ENCODE data around the gene MGMT. TPM values are rescaled to one million over a fixed set of nuclear protein-coding genes. Genes with fewer than 3 reads are reported as not detected.

The MGMT gene
- total RNA-seq, 2 experiments from 2014 or later = 9.0 to 9.6 TPM

DNA sequence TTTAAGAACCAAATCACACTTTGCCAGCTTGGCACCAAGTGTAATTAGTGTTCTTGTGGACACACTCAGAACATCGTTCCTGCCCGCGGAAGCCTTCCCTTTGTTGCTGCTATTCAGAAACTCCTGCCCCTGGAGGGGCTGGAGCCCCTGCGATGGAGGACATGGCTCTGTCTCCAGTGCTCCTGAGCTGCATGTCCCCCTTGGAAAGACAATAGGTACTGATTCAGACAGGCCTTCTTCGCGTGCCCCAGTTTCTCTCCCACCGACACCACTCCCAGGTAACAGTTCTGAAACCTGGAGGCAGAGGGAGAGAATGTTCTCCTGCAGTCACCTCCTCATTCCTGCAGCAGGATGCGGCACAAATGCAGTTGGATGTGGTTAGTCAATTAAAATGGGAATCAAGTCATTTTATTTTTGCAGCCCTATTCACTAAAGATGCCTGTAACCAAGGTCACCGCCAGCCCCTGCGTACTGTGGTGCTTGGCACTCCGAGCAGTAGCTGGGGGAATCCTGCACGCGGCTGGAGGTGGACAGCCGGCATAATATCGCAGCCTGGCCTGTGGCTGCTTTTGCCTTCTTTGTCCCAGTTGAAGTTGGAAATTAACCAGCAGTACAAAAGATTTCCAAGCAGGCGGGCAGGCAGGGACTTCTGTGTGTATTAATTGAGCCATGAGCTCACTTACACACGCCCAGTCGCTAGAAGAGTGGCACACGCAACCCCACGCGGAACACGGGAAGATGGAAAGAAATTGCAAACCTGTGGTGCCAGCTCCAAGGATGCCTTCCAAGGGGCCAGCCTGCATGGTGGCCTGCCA lies 291.4 kb downstream of the MGMT start:
- peaks cover 13% of the 10 kb centered on the region for H3K36me3 ChIP-seq (ENCODE audit: insufficient read depth, low read length)

DNA sequence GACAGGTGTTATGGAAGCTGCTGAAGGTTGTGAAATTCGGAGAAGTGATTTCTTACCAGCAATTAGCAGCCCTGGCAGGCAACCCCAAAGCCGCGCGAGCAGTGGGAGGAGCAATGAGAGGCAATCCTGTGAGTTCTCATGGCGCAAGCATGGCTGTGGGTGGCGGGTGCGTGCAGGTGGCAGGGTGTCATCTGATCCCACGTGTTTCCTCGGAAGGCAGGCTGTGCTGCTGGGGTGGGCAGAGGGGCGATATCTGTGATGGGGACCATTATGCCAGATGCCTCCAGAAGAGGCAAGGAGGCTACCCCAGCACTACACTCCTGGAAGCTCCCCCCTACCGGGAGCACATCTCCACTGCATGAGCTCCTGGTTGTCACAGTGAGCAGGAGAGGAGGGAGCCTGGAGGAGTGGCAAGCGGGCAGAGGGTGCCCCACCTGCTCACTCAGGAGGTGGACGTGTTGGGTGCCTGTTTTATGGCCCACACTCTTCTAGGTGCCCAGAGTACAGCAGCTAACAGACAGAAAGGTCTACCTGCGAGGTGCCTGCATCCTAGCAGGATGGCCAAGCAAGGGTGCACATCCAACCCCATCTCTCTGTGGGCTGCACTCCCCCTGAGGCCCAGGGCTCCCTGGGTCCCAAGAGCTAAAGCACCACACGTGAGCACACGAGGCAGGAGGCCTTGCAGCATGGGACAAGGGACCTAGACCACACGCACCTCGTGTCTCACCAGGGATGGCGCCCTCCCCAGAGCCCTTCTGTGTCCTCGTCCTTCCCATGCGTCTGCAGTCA lies 292.4 kb downstream of the MGMT start:
- Histone ChIP-seq H3K27me3 (ENCODE audit: control insufficient read depth in 1 of 2, insufficient read depth in 2 of 2, low read length in 2 of 2) (no peaks in the 10 kb centered on the region), H3K9me3 (ENCODE audit: control insufficient read depth in 1 of 2, insufficient read depth in 1 of 2, low read length in 2 of 2) (peaks cover 3 to 61% of the 10 kb centered on the region in 2 experiments), H3K4me1 (ENCODE audit: insufficient read depth, low read length) (peaks cover 2% of the 10 kb centered on the region), H3K4me3 (ENCODE audit: low read length) (no peak overlapping the region), H3K36me3 (ENCODE audit: insufficient read depth, low read length) (peaks cover 13% of the 10 kb centered on the region), H3K27ac (ENCODE audit: low read depth in 1 of 2, low read length in 2 of 2) (no peak overlapping the region)
- no peak for ATAC-seq (ENCODE audit: poor library complexity)
- no peak overlapping the region for H3K27ac Mint-ChIP-seq
- H3K4me1 Mint-ChIP-seq (ENCODE audit: low read depth) = peaks cover 14% of the 10 kb centered on the region
- peak in 2 of 14 experiments; percentile 6 to 29 for DNase-seq
- H3K9me3 Mint-ChIP-seq = no peaks in the 10 kb centered on the region
- H3K27me3 Mint-ChIP-seq = no peaks in the 10 kb centered on the region
- H3K36me3 Mint-ChIP-seq (ENCODE audit: low read depth) = peaks cover 68% of the 10 kb centered on the region
- TF ChIP-seq, protein P1, sequence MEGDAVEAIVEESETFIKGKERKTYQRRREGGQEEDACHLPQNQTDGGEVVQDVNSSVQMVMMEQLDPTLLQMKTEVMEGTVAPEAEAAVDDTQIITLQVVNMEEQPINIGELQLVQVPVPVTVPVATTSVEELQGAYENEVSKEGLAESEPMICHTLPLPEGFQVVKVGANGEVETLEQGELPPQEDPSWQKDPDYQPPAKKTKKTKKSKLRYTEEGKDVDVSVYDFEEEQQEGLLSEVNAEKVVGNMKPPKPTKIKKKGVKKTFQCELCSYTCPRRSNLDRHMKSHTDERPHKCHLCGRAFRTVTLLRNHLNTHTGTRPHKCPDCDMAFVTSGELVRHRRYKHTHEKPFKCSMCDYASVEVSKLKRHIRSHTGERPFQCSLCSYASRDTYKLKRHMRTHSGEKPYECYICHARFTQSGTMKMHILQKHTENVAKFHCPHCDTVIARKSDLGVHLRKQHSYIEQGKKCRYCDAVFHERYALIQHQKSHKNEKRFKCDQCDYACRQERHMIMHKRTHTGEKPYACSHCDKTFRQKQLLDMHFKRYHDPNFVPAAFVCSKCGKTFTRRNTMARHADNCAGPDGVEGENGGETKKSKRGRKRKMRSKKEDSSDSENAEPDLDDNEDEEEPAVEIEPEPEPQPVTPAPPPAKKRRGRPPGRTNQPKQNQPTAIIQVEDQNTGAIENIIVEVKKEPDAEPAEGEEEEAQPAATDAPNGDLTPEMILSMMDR (IDR thresholded peaks at IDR 0.05) = no peak
- CTCF ChIA-PET = no interaction called here
- POLR2A ChIA-PET = no interaction called here
- H3K4me3 Mint-ChIP-seq = no peak overlapping the region
- intact Hi-C loops (cut with DNase I, micrococcal nuclease) = no loop called here

More for the DNA sequence above, 291.4 kb downstream of the MGMT start:
- Mint-ChIP-seq H3K4me3 (no peak overlapping the region), H3K4me1 (ENCODE audit: low read depth) (peaks cover 14% of the 10 kb centered on the region), H3K36me3 (ENCODE audit: low read depth) (peaks cover 70% of the 10 kb centered on the region), H3K9me3 (peaks cover 2% of the 10 kb centered on the region), H3K27ac (no peak overlapping the region), H3K27me3 (no peaks in the 10 kb centered on the region)
- POLR2A ChIA-PET = no interaction called here
- Histone ChIP-seq H3K4me3 (ENCODE audit: low read length) (no peak overlapping the region), H3K27me3 (ENCODE audit: control insufficient read depth in 1 of 2, insufficient read depth in 2 of 2, low read length in 2 of 2) (no peaks in the 10 kb centered on the region), H3K27ac (ENCODE audit: low read depth in 1 of 2, low read length in 2 of 2) (no peak overlapping the region), H3K9me3 (ENCODE audit: control insufficient read depth in 1 of 2, insufficient read depth in 1 of 2, low read length in 2 of 2) (peaks cover 6 to 58% of the 10 kb centered on the region in 2 experiments), H3K4me1 (ENCODE audit: insufficient read depth, low read length) (peaks cover 2% of the 10 kb centered on the region)
- CTCF ChIA-PET = no interaction called here
- DNase-seq (no peak), ATAC-seq (ENCODE audit: poor library complexity) (no peak)
- intact Hi-C loops (cut with DNase I, micrococcal nuclease) = no loop called here
- TF ChIP-seq, protein P1 (IDR thresholded peaks at IDR 0.05) = no peak

DNA sequence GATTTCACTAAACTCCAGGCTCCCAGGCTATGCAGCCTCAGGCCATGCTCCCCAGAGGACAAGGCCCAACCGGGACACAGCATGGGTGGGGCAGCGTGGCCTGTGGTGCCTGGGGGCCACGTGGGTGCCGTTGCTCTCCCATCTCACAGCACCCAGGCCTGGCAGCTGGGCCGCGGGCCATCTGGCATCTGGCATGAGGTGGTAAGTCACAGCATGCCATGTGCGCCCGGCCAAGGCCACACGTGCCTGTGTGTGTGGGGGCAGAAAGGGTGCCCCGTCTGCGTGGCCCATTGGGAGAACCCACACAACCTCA lies 292.9 kb downstream of the MGMT start:
- Histone ChIP-seq H3K4me1 (ENCODE audit: insufficient read depth, low read length) (peaks cover 2% of the 10 kb centered on the region), H3K27me3 (ENCODE audit: control insufficient read depth in 1 of 2, insufficient read depth in 2 of 2, low read length in 2 of 2) (no peaks in the 10 kb centered on the region), H3K27ac (ENCODE audit: low read depth in 1 of 2, low read length in 2 of 2) (no peak overlapping the region), H3K36me3 (ENCODE audit: insufficient read depth, low read length) (peaks cover 13% of the 10 kb centered on the region), H3K4me3 (ENCODE audit: low read length) (no peak overlapping the region), H3K9me3 (ENCODE audit: control insufficient read depth in 1 of 2, insufficient read depth in 1 of 2, low read length in 2 of 2) (peaks cover 0 to 61% of the 10 kb centered on the region in 2 experiments)
- TF ChIP-seq, protein P1 (IDR thresholded peaks at IDR 0.05) = no peak
- H3K9me3 Mint-ChIP-seq = no peaks in the 10 kb centered on the region
- intact Hi-C loops (cut with DNase I, micrococcal nuclease) = no loop called here
- CTCF ChIA-PET = no interaction called here
- H3K27ac Mint-ChIP-seq = no peak overlapping the region
- peaks cover 69% of the 10 kb centered on the region for H3K36me3 Mint-ChIP-seq (ENCODE audit: low read depth)
- DNase-seq (peak in 1 of 14 experiments; percentile 19), ATAC-seq (ENCODE audit: poor library complexity) (no peak)
- no peak overlapping the region for H3K4me3 Mint-ChIP-seq
- POLR2A ChIA-PET = no interaction called here
- H3K4me1 Mint-ChIP-seq (ENCODE audit: low read depth) = peaks cover 14% of the 10 kb centered on the region
- no peaks in the 10 kb centered on the region for H3K27me3 Mint-ChIP-seq
